HG03196 (cell line): ENCODE results near the gene UTP3.
"Not testable (repeated sequence)": the region's sequence is repeated elsewhere in the genome, so short reads cannot be mapped to it uniquely, and the experiment has no call there.

Source experiments
- ATAC-seq: cut with Tn5 transposase; IDR thresholded peaks from one replicate; pipeline ENCODE4 v1.9.1; 2021; ENCODE audit not compliant: unreplicated experiment

The UTP3 gene

GRCh38 chr4:70714079-70714887 lies 26.0 kb downstream of the UTP3 start:
- ATAC-seq = peak; percentile 54

- ATAC-seq = peak; percentile 20
These were observed 26.8 kb downstream of the UTP3 start for GRCh38 chr4:70715097-70715496.

DNA sequence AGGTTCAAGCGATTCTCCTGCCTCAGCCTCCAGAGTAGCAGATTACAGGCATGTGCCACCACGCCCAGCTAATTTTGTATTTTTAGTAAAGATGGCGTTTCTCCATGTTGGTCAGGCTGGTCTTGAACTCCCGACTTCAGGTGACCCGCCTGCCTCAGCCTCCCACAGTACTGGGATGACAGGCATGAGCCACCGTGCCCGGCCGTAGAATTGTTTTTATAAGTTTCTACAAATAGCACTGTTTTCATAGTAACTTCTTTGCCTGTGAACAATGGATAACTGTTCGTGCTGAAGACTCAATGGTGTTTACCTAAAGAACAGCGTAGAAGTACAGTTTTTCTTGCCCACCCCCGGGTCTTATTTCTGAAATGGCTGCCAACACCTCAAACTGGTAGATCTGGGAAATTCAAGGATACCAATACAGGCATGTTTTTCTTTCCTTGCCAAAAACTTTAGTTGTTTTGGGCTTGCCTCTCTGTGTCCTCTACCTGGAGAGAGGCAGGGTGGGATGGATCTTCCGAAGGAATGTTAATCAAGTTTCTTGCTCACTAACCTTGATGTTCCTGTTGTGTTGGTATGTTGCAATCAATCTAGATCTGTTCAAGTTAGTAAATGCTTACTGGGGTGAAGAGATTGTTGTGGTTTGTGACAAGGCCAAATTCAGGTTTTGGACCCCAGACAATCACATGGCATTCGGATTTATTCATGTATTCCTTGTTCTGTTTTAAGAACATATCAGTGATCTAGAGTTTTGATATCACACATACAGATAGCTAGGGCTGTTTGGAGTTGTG lies 30.7 kb downstream of the UTP3 start:
- no peak for ATAC-seq

DNA sequence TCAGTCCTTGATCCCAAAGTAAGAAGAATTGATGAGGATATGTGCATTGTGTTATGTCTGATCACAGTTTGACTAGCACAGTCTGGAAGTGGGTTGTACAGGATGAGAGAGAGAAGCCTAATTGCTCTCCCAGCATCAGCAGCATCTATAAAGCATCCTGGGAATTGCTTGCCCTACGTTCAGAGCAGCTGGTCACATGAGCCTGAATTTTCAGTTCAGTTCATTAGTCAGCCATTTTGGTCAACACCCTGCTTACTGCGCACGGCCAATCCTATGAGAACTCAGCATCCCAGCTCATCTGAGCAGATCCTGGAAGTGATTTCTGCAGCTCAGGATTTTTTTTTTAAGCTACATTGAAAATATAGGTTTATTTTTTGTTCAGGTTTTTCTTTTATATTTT lies 33.4 kb downstream of the UTP3 start, which contains the start of gene RUFY3:
RUFY3 (plus strand) TSS at position 218 of the 400 bp plus-strand sequence. CDS start 610 bp downstream, outside the sequence.
- no peak for ATAC-seq

DNA sequence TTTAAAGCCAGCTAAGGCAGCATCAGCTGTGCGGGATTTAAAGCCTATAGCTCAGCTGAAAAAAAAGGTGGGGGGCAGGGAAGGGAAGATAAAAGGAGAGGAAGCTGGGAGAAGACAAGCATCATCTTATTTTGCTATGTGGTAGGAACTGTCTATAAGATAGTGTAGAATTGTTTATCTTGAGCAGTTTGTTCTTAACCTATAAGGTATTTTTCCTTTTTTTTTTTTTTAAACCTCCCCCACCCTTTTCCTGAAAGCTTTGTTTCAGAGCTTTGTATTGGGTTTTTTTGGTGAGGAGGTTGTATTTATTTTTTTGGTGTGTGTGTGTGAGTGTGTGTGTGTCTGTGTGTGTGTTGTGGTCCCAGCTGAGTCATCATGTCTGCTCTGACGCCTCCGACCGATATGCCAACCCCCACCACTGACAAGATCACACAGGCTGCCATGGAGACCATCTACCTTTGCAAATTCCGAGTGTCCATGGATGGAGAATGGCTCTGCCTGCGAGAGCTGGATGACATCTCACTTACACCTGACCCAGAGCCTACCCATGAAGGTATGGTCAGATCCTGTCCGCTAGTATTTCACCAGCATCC lies 34.0 kb downstream of the UTP3 start:
- ATAC-seq = no peak

- ATAC-seq = no peak
These were observed 36.1 kb downstream of the UTP3 start for GRCh38 chr4:70724463-70724862.

DNA sequence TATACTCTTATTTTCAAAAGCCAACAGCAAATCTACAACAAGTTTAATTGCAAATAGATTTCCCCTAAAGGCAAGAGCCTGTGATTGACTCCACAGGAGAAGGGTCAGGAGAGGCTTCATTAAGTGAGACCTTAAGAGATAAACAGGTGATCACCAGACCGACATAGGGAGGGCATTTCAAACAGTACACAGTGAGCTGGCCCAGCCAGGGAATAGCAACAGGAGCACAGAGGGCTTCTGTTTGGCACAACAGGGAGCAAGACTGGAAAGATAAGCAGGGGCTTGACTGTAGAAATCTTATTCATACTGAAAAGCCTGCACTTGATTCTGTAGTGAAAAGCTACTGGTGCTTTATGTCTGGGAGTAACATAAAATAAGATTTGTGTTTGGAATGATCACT lies 37.3 kb downstream of the UTP3 start:
- no peak for ATAC-seq

DNA sequence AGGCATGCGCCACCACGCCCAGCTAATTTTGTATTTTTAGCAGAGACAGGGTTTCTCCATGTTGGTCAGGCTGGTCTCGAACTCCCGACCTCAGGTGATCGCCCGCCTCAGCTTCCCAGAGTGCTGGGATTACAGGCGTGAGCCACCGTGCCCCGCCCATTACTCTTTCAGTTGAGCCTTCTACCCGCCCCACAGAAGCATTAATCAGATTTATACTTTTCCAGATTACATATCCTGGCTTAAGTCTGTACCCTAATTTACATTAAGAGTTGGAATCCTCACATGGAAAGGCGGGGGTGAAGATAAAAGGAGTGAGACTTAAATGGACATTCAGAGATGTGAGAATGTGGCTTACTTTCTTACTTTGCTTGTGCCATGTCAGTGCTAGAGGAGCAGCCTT lies 38.2 kb downstream of the UTP3 start:
- not testable (repeated sequence) for ATAC-seq

GRCh38 chr4:70728091-70728490 lies 39.8 kb downstream of the UTP3 start:
- ATAC-seq = no peak

GRCh38 chr4:70732878-70733277 lies 44.5 kb downstream of the UTP3 start:
- ATAC-seq = not testable (repeated sequence)

DNA sequence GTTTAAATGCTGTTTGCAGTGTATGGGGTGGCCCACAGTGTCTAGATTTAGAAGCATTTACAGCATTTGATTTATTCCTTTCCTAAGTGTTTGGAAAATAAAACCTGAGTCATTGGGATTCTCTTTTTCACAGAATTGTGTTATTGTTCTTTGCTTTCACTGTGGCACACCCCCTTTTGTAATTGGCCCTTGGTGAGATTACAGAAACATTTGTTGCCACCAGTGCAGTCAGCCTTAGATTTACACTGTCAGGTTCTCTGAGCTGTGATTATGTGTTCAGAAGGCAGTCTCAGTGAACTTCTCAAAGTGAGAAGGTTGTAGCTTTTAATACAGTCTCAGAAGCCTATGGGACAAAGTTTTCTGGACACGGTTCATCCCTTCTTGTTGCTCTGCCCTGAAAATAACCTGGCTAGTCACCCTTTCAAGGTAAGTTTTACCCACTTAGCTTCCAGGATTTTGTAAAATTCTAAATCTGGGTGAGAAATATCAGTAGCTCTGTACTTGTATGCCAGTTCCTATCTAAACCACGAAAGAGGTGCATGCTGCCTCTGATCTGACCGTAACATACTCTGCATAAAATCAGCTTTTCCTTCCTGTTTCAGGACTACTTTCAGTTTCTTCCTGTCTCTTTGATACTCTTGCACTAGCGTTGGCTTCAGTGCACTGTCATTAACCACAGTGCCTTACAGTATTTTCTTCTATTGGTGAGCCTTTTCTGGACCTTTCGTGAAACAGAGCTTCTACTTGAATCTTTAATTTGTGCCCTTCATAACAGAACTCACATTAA lies 46.0 kb downstream of the UTP3 start:
- peak; percentile 90 for ATAC-seq

GRCh38 chr4:70734971-70735370 lies 46.6 kb downstream of the UTP3 start:
- ATAC-seq = no peak

DNA sequence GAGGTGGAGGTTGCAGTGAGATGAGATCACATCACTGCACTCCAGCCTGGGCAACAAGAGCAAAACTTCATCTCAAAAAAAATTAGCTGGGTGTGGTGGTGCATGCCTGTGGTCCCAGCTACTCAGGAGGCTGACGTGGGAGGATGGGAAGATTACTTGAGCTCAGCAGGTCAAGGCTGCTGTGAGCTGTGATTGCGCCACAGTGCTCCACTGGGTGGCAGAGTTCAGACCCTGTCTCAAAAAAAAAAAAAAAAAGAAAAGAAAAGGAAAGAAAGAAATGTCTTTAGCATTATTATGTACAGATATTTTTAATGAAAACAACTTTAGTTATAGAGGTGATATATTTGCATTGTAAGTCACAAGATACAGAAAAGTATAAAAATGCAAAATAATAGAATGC lies 47.6 kb downstream of the UTP3 start:
- ATAC-seq = not testable (repeated sequence)

GRCh38 chr4:70737006-70737405 lies 48.7 kb downstream of the UTP3 start:
- no peak for ATAC-seq

DNA sequence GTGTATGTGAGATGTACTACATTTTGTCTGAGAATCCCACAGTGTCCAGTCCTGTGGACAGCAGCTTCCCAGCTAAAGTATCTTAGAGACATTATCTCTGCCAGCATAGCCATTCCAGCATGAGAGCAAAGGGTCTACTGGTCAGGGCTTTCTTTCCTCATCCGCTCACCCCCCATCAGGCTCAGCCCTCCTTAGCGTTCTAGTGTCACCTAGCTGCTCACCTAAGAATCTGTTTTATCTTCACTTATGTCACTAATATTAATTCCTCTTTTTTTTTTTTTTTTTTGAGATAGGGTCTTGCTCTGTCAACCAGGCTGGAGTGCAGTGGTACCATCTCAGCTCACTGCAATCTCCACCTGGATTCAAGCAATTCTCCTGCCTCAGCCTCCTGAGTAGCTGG lies 49.1 kb downstream of the UTP3 start:
- no peak for ATAC-seq

DNA sequence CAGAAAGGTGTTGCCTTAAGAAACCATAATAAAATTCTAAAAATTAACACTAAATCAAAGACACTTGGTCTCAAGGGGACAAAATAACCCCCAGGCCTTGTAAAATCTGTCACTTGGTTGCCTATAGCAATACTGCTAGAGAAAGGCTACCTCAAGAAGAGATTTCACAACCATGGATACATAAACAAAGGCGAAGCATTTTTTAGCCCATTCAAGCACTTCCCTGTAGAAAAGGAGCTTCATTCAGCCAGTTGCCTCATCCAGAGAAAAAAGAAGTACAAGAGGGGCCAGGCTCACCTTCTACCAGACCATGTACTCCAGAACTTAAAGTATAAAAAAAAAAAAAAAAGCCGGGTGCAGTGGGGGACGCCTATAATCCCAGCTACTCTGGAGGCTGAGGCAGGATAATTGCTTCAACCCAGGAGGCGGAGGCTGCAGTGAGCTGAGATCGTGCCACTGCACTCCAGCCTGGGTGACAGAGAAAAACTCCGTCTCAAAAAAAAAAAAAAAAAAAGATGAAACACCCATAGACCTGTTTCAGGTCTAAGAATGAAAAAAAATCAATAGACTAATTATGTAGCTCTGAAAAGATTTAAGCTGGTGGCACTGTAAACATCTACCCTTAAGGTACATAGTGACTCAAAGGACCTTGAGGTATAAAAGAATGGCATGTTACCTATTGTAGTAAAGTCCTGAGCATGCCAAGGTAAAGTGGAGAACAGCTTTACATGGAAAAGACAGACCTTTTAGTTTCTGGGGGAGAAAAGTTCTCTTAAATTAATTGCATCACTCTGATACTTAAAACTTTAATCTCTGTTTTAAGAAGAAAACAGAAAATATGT lies 51.4 kb downstream of the UTP3 start:
- ATAC-seq = no peak
